Small intestine (tissue), 16 donors: ENCODE data around the gene CCDC144A. TPM values are rescaled to one million over a fixed set of nuclear protein-coding genes. Genes with fewer than 3 reads are reported as not detected.
"Not testable (repeated sequence)": the region's sequence is repeated elsewhere in the genome, so short reads cannot be mapped to it uniquely, and the experiment has no call there.

Experiments used
- DNase-seq, 2 donors: peaks; one replicate each; pipeline versions ENCODE4 v3.0.0 to v3.0.0-alpha.2; 2013
- FAIRE-seq: peaks from 2 replicates; lab custom pipeline; 2012; peaks lifted over from hg19 to GRCh38; lab: Jason Lieb, UNC
- H3K27ac ChIP-seq, 3 donors: one replicate each; pipeline ENCODE4 v1.5.1; 2013; ENCODE audit warnings: low read length in 2 of 3, mild to moderate bottlenecking in 2 of 3, control low read depth in 1 of 3, inconsistent platforms in 1 of 3, low read depth in 1 of 3, moderate library complexity in 1 of 3
- H3K27me3 ChIP-seq, 3 donors: one replicate each; pipeline ENCODE4 v1.6.1; 2013; ENCODE audit warnings: low read length in 3 of 3, inconsistent platforms in 1 of 3; ENCODE audit not compliant: control insufficient read depth in 3 of 3, insufficient read depth in 3 of 3
- H3K36me3 ChIP-seq, 3 donors: one replicate each; pipeline ENCODE4 v1.6.1; 2013; ENCODE audit warnings: low read length in 3 of 3, inconsistent platforms in 1 of 3, low read depth in 1 of 3, mild to moderate bottlenecking in 1 of 3, moderate library complexity in 1 of 3; ENCODE audit not compliant: control insufficient read depth in 3 of 3, insufficient read depth in 2 of 3
- H3K4me1 ChIP-seq, 3 donors: one replicate each; pipeline ENCODE4 v1.6.1; 2013; ENCODE audit warnings: low read length in 2 of 3, inconsistent platforms in 1 of 3, low read depth in 1 of 3, mild to moderate bottlenecking in 1 of 3, moderate library complexity in 1 of 3; ENCODE audit not compliant: control insufficient read depth in 3 of 3, insufficient read depth in 2 of 3
- H3K4me3 ChIP-seq, 3 donors: one replicate each; pipeline ENCODE4 v1.5.1; 2013; ENCODE audit warnings: low read length in 3 of 3, control low read depth in 1 of 3, inconsistent platforms in 1 of 3, low read depth in 1 of 3, mild to moderate bottlenecking in 1 of 3, moderate library complexity in 1 of 3
- H3K9me3 ChIP-seq, 2 donors: one replicate each; pipeline ENCODE4 v1.6.1; 2013; ENCODE audit warnings: low read depth in 1 of 2, low read length in 1 of 2; ENCODE audit not compliant: control insufficient read depth in 2 of 2, insufficient read depth in 1 of 2
- WGBS, 3 donors: extraction: QIAGEN DNeasy Blood & Tissue Kit; methylation state at CpG; one replicate each; pipeline ENCODE4 v1.1.7; 2013; 5-methylcytosine and 5-hydroxymethylcytosine counted together
- long read RNA-seq, 10 donors: transcript quantifications; one replicate each; lab custom pipeline, GENCODE V29; 2026
- polyA plus RNA-seq, 4 donors: library from polyadenylated mRNA; stranded (reverse) in 3 of 4; unstranded in 1 of 4; fragments of 200-250 nt in 3 of 4; fragments of 120-200 nt in 1 of 4; gene quantifications; one replicate each; pipeline versions ENCODE4 v1.2.1 to v1.2.3, GENCODE V29; 2013
- donor health status: healthy with polysubstance abuse.
- donor health status: control.
- donor health status: control.
- donor health status: Bipolar disorder and iron deficiency.
- donor health status: healthy.

The CCDC144A gene, protein sequence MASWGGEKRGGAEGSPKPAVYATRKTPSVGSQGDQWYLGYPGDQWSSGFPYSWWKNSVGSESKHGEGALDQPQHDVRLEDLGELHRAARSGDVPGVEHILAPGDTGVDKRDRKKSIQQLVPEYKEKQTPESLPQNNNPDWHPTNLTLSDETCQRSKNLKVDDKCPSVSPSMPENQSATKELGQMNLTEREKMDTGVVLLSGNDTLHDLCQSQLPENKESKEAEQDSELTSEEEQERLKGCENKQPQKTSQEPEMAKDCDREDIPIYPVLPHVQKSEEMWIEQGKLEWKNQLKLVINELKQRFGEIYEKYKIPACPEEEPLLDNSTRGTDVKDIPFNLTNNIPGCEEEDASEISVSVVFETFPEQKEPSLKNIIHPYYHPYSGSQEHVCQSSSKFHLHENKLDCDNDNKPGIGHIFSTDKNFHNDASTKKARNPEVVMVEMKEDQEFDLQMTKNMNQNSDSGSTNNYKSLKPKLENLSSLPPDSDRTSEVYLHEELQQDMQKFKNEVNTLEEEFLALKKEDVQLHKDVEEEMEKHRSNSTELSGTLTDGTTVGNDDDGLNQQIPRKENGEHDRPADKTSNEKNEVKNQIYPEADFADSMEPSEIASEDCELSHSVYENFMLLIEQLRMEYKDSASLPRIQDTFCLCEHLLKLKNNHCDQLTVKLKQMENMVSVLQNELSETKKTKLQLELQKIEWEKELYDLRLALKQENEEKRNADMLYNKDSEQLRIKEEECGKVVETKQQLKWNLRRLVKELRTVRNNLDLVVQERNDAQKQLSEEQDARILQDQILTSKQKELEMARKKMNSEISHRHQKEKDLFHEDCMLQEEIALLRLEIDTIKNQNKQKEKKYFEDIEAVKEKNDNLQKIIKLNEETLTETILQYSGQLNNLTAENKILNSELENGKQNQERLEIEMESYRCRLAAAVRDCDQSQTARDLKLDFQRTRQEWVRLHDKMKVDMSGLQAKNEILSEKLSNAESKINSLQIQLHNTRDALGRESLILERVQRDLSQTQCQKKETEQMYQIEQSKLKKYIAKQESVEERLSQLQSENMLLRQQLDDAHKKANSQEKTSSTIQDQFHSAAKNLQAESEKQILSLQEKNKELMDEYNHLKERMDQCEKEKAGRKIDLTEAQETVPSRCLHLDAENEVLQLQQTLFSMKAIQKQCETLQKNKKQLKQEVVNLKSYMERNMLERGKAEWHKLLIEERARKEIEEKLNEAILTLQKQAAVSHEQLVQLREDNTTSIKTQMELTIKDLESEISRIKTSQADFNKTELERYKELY (N-terminal part only)
- under 1 TPM in 2 of 4 donors, not detected in 2; 0.34 to 0.73 TPM for polyA plus RNA-seq
- long read RNA-seq, donor 1 = 0 reads
- long read RNA-seq, donor 2 = 0 reads
- long read RNA-seq, donor 3 = 0 reads
- long read RNA-seq, donor 4 = 0 reads
- long read RNA-seq, donor 5 = 0 reads
- long read RNA-seq, donor 6 = 0 reads
- long read RNA-seq, donor 7 = 0 reads
- long read RNA-seq, donor 8 = 0 reads
- long read RNA-seq, donor 9 = 0 reads
- long read RNA-seq, donor 10 = 0 reads

DNA sequence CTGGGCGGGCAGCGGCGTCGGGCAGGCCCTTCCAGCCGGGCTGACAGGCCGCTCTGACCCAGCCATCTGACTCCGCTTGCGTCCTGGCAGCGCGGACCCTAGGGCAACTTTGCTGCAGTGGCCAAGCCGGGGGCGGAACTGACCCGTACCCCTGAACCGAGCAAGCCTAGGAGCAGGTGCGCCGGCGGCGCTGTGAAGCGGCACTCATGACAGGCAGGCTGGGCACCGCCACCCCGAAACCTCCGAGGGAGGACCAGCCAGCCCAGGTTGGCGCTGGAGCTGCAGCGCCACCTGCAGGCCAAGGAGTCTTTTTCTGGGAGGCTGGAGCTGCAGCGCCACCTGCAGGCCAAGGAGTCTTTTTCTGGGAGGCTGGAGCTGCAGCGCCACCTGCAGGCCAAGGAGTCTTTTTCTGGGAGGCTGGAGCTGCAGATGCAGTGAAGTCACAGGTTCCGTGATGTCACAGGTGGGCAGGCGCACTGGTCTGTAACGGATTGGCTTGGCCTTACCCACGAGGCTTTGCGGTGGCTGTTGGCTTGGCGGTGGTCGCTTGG, at the start of gene CCDC144A:
TSS of gene CCDC144A (plus strand) at position 511 of the 551 bp plus-strand sequence. CDS start 160 bp downstream, outside the sequence.
- H3K4me3 ChIP-seq, H3K4me1 ChIP-seq, H3K36me3 ChIP-seq, FAIRE-seq, H3K27ac ChIP-seq, H3K9me3 ChIP-seq, H3K27me3 ChIP-seq: not testable (repeated sequence)
- DNase-seq = peak; percentile 2 to 15
- WGBS, 3 donors = 63 to 75% (median 72%) methylated on average over 17 to 33 of the region's 33 CpGs

DNA sequence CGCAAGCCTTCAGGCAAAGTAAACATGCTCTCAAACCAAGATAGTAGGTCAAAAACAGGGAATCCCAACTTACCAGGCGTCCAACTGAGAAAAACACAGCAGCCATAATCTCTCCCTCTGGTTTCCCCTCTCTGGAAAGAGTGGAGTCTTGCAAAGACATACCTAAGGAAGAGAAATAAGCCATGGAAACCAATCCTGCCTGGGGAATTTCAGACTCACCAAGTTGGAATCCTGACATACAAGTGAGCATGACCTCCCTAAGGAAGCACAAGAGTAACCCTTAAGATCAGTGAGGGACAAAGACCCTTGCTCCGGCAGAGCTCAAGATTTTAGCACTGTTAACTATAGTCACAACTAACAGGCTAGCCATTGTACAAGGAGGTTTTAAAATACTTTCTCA, 40.5 kb upstream of the CCDC144A start:
- H3K27me3 ChIP-seq = no peaks in the 10 kb centered on the region
- FAIRE-seq (no peak), DNase-seq (no peak)
- no peaks in the 10 kb centered on the region for H3K9me3 ChIP-seq
- H3K4me1 ChIP-seq = peaks cover 0 to 8% (median 6%) of the 10 kb centered on the region in 3 donors
- H3K36me3 ChIP-seq = peaks cover 0 to 8% (median 0%) of the 10 kb centered on the region in 3 donors
- 97% methylated on average over 3 of the region's 3 CpGs for WGBS, 3 donors
- H3K4me3 ChIP-seq = no peak overlapping the region
- no peak overlapping the region for H3K27ac ChIP-seq

DNA sequence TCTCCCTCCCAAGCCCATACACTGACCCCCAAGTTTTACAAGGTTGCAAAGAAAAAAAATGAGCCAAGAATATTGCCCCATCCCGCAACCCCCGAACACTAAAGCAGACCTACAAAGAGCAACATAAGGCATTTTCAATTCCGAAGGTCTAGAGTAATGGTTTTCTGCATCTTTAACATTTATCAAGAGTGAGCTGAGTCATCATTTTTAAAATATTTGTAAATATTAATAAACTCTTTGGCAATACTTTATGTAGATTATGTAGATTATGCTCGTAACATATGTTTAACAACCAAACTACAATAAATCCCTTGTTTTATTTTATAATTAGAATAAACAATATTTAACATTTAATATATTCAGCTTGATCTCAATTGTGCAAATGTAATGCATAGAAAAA, 37.8 kb upstream of the CCDC144A start:
- WGBS, 3 donors = 81 to 96% (median 94%) methylated on average over 4 of the region's 4 CpGs
- DNase-seq (no peak), FAIRE-seq (no peak)
- H3K9me3 ChIP-seq = no peaks in the 10 kb centered on the region
- no peak overlapping the region for H3K4me3 ChIP-seq
- H3K36me3 ChIP-seq = peaks cover 0 to 3% (median 0%) of the 10 kb centered on the region in 3 donors
- H3K27me3 ChIP-seq = peaks cover 0 to 2% (median 0%) of the 10 kb centered on the region in 3 donors
- peaks cover 0 to 8% (median 6%) of the 10 kb centered on the region in 3 donors for H3K4me1 ChIP-seq
- peak overlapping the region in 1 of 3 donors; percentile 88 for H3K27ac ChIP-seq

DNA sequence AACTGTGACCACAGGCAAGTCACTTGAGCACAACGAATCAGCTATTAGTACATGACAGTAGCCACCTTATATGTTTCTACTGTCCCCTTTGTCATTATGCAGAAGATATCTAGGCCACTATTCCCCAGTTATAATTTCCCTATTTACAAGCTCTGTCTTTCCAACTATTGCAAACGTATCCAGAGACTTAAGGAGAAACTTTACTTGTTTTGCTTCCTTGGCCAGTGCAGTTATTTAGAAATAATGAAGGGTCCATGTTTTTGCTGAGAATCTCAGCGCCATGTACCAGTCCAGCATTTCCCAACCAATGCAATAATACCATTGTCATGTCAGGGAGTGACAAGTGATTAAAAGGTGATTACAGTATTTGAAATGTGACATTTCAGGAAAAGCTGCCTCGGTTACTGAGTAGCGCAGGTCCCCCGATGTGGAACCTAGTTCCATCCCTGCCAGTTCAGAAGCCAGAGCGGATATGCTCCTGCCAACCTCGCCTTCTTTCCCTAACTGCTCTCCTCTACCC, 37.1 kb upstream of the CCDC144A start:
- Histone ChIP-seq H3K27ac (peak overlapping the region; percentile 77 to 88 (median 88)), H3K9me3 (no peaks in the 10 kb centered on the region), H3K4me3 (peak overlapping the region; percentile 67 to 79 (median 77)), H3K36me3 (peaks cover 0 to 2% (median 0%) of the 10 kb centered on the region in 3 donors), H3K4me1 (peaks cover 0 to 8% (median 6%) of the 10 kb centered on the region in 3 donors), H3K27me3 (peaks cover 0 to 2% (median 0%) of the 10 kb centered on the region in 3 donors)
- FAIRE-seq = no peak
- WGBS, 3 donors = 8 to 14% (median 14%) methylated on average over 7 to 8 of the region's 8 CpGs
- DNase-seq = no peak

DNA sequence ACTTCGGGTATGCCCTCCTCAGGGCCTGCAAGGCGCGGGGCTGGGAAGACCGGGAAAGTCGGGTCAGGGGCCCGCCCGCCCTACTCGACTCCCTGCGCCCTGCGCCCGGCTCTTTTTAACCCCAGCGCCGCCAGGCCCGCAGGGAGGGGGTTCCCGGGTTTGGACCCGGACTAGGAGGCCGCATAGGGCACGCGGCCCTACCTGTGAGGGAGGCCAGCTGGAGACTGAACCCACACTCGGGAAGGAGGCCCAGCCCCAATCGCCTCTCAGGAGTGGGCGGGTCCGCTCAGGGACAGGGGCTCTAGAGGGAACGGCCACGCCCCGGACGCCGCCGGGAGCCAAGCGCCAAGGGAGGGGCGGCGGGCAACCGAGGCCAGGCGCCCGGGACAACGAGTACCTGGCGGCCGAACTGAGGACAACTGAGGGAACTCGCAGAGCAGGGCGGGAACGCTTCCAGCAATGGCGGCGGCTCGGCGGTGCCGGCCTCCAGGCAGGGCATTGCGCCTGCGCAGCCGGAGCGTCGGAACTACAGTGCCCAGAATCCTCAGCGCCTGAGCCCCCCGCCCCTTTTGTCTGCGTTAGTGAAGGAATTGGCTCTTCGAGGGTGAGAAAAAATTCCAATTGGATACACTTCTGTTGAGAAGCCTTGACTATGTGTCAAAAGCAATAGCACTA, 36.5 kb upstream of the CCDC144A start, which contains the start of gene ZNF624:
TSS of gene ZNF624 (minus strand) at position 484 of the 675 bp plus-strand sequence.
- Histone ChIP-seq H3K9me3 (no peaks in the 10 kb centered on the region), H3K4me1 (peaks cover 0 to 8% (median 6%) of the 10 kb centered on the region in 3 donors), H3K27ac (peak within 1 kb of the TSS; percentile 77 to 88 (median 88)), H3K4me3 (peak within 1 kb of the TSS; percentile 67 to 79 (median 77)), H3K36me3 (no peaks in the 10 kb centered on the region), H3K27me3 (peaks cover 0 to 2% (median 0%) of the 10 kb centered on the region in 3 donors)
- DNase-seq = peak; percentile 97
- no peak for FAIRE-seq
- WGBS, 3 donors = 0% methylated on average over 50 to 55 of the region's 55 CpGs

DNA sequence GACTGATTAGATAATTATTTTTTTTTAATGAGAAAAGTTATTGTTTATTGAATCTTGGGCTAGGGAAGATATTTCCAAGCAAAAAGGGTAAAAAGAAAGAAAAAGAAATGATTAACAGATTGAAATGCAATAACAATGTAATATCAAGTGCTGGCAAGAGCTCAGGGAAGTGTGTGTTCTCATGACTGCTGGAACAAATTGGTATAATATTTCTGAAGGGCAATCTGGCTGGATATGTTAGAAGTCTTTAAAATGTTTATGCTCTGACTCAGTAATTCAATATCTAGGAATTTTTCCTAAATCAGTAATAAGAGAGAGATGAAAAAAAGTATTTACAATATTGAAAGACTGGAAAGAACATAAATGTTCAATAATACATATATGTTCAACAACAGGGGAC, 28.8 kb upstream of the CCDC144A start:
- peak; percentile 96 for FAIRE-seq
- Histone ChIP-seq H3K4me1 (no peaks in the 10 kb centered on the region), H3K4me3 (no peak overlapping the region), H3K9me3 (no peaks in the 10 kb centered on the region), H3K27ac (no peak overlapping the region), H3K27me3 (peaks cover 0 to 11% (median 3%) of the 10 kb centered on the region in 3 donors), H3K36me3 (no peaks in the 10 kb centered on the region)
- no peak for DNase-seq

DNA sequence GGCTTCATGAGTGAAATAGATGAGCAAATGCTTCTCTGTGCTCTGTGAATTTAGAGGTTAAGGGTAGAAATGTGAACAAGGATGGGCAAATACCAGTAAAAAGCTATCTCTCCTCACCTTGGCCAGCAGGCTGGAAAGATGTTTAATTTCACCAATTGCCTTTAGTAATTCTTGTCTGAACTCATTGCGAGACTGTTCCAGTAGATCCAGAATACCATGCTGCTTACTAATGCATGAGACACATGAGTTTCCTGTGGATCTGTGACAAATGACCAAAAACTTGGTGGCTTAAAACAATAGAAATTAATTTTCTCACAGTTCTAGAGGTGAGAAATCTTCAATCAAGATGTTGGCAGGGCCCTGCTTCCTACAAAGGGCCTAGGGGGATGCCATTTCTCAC, 27.1 kb upstream of the CCDC144A start:
- 94 to 97% (median 96%) methylated on average over 1 of the region's 1 CpG for WGBS, 3 donors
- no peak for DNase-seq
- H3K27ac ChIP-seq = no peak overlapping the region
- no peak for FAIRE-seq
- H3K27me3 ChIP-seq = peaks cover 0 to 19% (median 9%) of the 10 kb centered on the region in 3 donors
- no peaks in the 10 kb centered on the region for H3K36me3 ChIP-seq
- no peak overlapping the region for H3K4me3 ChIP-seq
- H3K4me1 ChIP-seq = no peaks in the 10 kb centered on the region
- H3K9me3 ChIP-seq = no peaks in the 10 kb centered on the region
